NCI-H1417 (cell line): ENCODE measurements around the gene RWDD2A.
"Not testable (repeated sequence)": the region's sequence is repeated elsewhere in the genome, so short reads cannot be mapped to it uniquely, and the experiment has no call there.

Experiments used
- DNase-seq, 3 experiments: peaks; one replicate each; lab custom pipeline; 2025; lab: John Stamatoyannopoulos, UW

The RWDD2A gene

GRCh38 chr6:83192871-83193746, at the start of gene RWDD2A, which contains the start of gene PGM3:
RWDD2A (plus strand) TSS chr6:83193357; CDS start chr6:83194452, 1,095 bp downstream.
PGM3 (minus strand) TSS chr6:83193265; CDS start chr6:83191012, 2,253 bp downstream.
- DNase-seq: peak; percentile 88 to 91 (median 88)

- DNase-seq: no peak
Observed at GRCh38 chr6:83151114-83151513, 42.0 kb upstream of the RWDD2A start.

GRCh38 chr6:83152913-83153312, 40.2 kb upstream of the RWDD2A start:
- DNase-seq: no peak

GRCh38 chr6:83153883-83154521, 39.2 kb upstream of the RWDD2A start:
- peak in 1 of 3 experiments; percentile 51 for DNase-seq

- no peak for DNase-seq
Observed at GRCh38 chr6:83155794-83156193, 37.4 kb upstream of the RWDD2A start.

- no peak for DNase-seq
Observed at GRCh38 chr6:83160167-83160566, 33.0 kb upstream of the RWDD2A start.

- DNase-seq: no peak
Observed at GRCh38 chr6:83167726-83168278, 25.4 kb upstream of the RWDD2A start.

GRCh38 chr6:83168556-83168955, 24.6 kb upstream of the RWDD2A start:
- no peak for DNase-seq

GRCh38 chr6:83169106-83169505, 24.1 kb upstream of the RWDD2A start:
- DNase-seq: no peak

GRCh38 chr6:83169511-83169910, 23.6 kb upstream of the RWDD2A start:
- no peak for DNase-seq

GRCh38 chr6:83176246-83176645, 16.9 kb upstream of the RWDD2A start:
- DNase-seq: no peak

GRCh38 chr6:83180426-83180950, 12.7 kb upstream of the RWDD2A start:
- DNase-seq: no peak

- DNase-seq: peak in 1 of 3 experiments; percentile 11
Observed at GRCh38 chr6:83182114-83182513, 11.0 kb upstream of the RWDD2A start.

- DNase-seq: no peak
Observed at GRCh38 chr6:83183082-83183828, 9.9 kb upstream of the RWDD2A start.

- DNase-seq: no peak
Observed at GRCh38 chr6:83185096-83185495, 8.1 kb upstream of the RWDD2A start.

GRCh38 chr6:83188501-83188900, 4.7 kb upstream of the RWDD2A start:
- no peak for DNase-seq

- DNase-seq: no peak
Observed at GRCh38 chr6:83190626-83191025, 2.5 kb upstream of the RWDD2A start.

- DNase-seq: not testable (repeated sequence)
Observed at GRCh38 chr6:83191974-83192373, 1.2 kb upstream of the RWDD2A start.

- DNase-seq: no peak
Observed at GRCh38 chr6:83192456-83192855, 701 bp upstream of the RWDD2A start.

- DNase-seq: peak; percentile 35 to 76 (median 75)
Observed at GRCh38 chr6:83193747-83194566, 800 bp downstream of the RWDD2A start.
